Peyer's patch (tissue), 4 donors: ENCODE data around the gene DDX39A. TPM values are rescaled to one million over a fixed set of nuclear protein-coding genes. Genes with fewer than 3 reads are reported as not detected.

Experiments used
- DNase-seq, 3 donors: peaks; one replicate each; pipeline ENCODE4 v3.0.0-alpha.2; 2017 to 2019
- H3K27ac ChIP-seq, 4 donors: fragments of 200-600 bp; sonication (generic); one replicate each; pipeline ENCODE4 v1.5.1; 2016 to 2019
- H3K27me3 ChIP-seq, 2 donors: fragments of 200-600 bp; sonication (generic); one replicate each; pipeline ENCODE4 v1.5.1; 2019
- H3K36me3 ChIP-seq, 3 donors: fragments of 200-600 bp; sonication (generic); one replicate each; pipeline ENCODE4 v1.5.1; 2016 to 2019
- H3K4me1 ChIP-seq, 4 donors: fragments of 200-600 bp; sonication (generic); one replicate each; pipeline ENCODE4 v1.5.1; 2016 to 2019
- H3K4me3 ChIP-seq, 4 donors: fragments of 200-600 bp; sonication (generic); 1 replicate in 3 of 4; 2 replicates in 1 of 4; pipeline ENCODE4 v1.5.1; 2016 to 2019; ENCODE audit warnings: mild to moderate bottlenecking in 1 of 4
- H3K9me3 ChIP-seq, 4 donors: fragments of 200-600 bp; sonication (generic); one replicate each; pipeline ENCODE4 v1.5.1; 2016 to 2019; ENCODE audit warnings: mild to moderate bottlenecking in 1 of 4
- CTCF ChIP-seq, 6 experiments: fragments of 450-650 bp in 4 of 6; fragments of 200-600 bp in 2 of 6; sonication (generic) in 1 of 6; IDR thresholded peaks; one replicate each; pipeline ENCODE4 v1.5.1; 2017 to 2019; ENCODE audit warnings: antibody characterized with exemption in 6 of 6, mild to moderate bottlenecking in 3 of 6, moderate library complexity in 1 of 6
- POLR2A ChIP-seq, 2 donors: fragments of 450-650 bp; IDR thresholded peaks; one replicate each; pipeline ENCODE4 v1.5.1; 2017; ENCODE audit warnings: antibody characterized with exemption in 2 of 2, mild to moderate bottlenecking in 2 of 2, moderate library complexity in 2 of 2
- total RNA-seq, 4 donors: library from RNA; depleted of rRNA; stranded (reverse); fragments of >200 nt; gene quantifications; one replicate each; pipeline ENCODE4 v1.1.0, GENCODE V29; 2016

The DDX39A gene
- total RNA-seq, 4 donors from 2014 or later = 52.5 to 283 (median 115) TPM

DNA sequence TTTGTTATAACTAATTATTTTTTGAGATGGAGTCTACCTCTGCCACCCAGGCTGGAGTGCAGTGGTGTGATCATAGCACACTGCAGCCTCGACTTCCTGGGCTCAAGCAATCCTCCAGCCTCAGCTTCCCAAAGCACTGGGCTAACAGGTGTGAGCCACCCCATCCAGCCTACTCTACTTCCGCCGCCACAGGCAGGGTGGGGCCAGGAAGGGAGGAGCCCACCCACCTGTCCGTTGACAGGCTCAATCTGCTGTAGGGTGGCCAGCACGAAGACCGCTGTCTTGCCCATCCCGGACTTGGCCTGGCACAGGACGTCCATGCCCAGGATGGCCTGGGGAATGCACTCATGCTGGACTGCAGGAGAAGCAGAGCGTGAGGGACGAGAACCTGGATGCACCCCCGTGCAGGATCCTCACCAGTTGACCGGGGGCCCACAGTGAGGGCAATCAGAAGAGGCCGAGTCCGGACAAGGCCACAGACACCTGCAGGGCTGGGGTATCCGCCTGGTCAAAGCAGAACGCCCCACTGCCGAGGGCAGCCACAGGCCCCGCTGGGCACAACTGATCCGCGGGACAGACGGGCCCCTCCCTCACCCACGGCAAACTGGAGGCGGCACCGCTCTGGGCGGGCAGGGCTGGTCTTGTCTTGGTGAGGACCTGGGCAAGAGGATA, 6.7 kb downstream of the DDX39A start:
- Histone ChIP-seq H3K4me3 (no peak overlapping the region), H3K27me3 (no peaks in the 10 kb centered on the region), H3K9me3 (no peaks in the 10 kb centered on the region), H3K27ac (peak overlapping the region in 2 of 4 donors; percentile 22 to 31), H3K4me1 (peaks cover 5 to 67% (median 13%) of the 10 kb centered on the region in 4 donors), H3K36me3 (peaks cover 0 to 67% (median 0%) of the 10 kb centered on the region in 3 donors)
- no peak for DNase-seq
- TF ChIP-seq CTCF (IDR thresholded peaks at IDR 0.05) (no peak), POLR2A (IDR thresholded peaks at IDR 0.05) (no peak)

- Histone ChIP-seq H3K4me3 (no peak overlapping the region), H3K4me1 (peaks cover 5 to 67% (median 10%) of the 10 kb centered on the region in 4 donors), H3K9me3 (no peaks in the 10 kb centered on the region), H3K27ac (peak overlapping the region in 1 of 4 donors; percentile 22), H3K27me3 (no peaks in the 10 kb centered on the region), H3K36me3 (peaks cover 0 to 72% (median 0%) of the 10 kb centered on the region in 3 donors)
- TF ChIP-seq POLR2A (IDR thresholded peaks at IDR 0.05) (no peak), CTCF (IDR thresholded peaks at IDR 0.05) (no peak)
- no peak for DNase-seq
Observed at GRCh38 chr19:14411938-14412245, 7.2 kb downstream of the DDX39A start.

DNA sequence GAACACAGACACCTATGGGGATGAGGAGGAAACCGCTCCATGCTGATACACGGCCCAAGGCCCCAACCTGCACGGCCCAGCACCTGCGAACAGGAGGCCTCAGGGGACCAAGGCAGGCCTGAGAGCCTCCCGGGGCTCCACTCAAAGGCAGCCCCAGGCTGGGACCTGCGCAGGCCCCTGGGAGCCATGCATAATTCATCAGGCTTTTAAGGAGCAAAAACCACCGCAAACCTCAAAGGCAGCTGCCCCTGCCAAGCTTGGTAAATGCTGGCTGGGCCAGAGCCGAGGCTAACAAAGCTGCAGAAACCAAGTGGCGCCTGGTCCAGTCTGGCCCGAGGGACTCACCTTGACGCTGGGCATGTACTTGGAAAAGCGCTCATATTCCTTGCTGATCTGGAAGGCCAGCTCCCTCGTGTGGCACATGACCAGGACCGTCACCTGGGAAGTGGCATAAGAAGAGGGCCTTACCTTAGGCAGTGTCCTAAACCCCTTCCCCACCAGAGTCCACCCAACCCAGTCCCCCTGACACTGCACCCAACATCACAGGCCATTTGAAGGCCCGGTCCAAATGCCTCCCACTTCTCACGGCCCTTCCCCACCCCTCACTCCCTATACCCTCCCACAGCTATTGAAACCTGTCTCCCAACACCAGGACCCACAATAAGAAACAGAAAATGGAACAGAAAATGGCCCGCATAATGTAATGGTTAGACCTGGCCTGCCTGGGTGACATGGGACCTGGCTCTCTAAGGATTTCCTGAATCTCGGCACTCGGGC, 7.8 kb downstream of the DDX39A start:
- Histone ChIP-seq H3K9me3 (no peaks in the 10 kb centered on the region), H3K4me3 (no peak overlapping the region), H3K4me1 (peaks cover 2 to 67% (median 7%) of the 10 kb centered on the region in 4 donors), H3K36me3 (peaks cover 0 to 78% (median 0%) of the 10 kb centered on the region in 3 donors), H3K27me3 (no peaks in the 10 kb centered on the region), H3K27ac (peak overlapping the region in 2 of 4 donors; percentile 22 to 55)
- no peak for TF ChIP-seq CTCF (IDR thresholded peaks at IDR 0.05)
- TF ChIP-seq POLR2A (IDR thresholded peaks at IDR 0.05) = no peak
- no peak for DNase-seq

DNA sequence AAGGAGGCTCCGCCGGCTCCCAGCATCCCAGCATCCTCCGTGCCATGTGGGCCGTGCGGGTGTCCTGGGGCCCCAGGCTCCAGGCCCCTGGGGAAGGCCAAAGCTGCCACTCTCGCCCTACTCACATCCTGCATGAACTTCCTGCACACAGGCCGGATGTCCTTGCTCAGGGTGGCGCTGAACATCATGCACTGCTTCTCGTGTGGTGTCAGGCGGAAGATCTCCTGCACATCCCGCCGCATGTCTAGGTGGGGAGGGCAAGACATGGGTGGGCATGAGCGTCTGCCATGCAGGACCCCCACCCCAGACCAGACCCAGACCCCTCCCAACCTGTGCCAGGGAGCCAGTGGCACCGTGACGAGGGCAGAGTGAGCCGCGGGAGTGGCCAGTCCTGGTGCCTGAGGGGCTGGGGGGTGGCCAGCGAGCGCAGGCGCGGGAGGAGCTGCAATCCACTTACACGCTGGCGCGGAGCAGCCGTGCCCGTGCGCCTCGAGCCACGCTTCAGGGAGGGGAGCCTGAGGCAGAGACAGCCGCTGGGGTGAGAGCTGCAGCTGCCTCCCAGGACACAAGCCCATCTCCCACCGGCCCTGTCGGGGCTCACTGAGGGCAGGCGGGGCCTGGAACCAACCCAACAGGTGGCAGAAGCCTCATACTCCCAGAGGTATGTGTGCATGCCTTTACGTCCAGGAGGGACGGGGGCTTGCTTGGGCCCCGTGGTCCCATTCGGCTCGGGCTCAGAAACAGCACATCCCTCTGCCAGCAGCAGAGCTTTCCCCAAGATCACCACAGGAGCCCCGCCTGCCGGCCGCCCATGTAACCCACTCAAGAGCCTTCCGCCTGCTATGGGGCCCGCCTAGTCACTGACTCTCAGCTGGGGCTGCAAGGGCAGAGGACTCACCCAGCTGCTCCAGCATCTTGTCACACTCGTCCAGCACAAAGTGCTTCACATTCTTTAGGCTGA, 8.8 kb downstream of the DDX39A start:
- no peaks in the 10 kb centered on the region for H3K27me3 ChIP-seq
- H3K27ac ChIP-seq = peak overlapping the region in 3 of 4 donors; percentile 11 to 55 (median 19)
- H3K4me1 ChIP-seq = peaks cover 0 to 59% (median 3%) of the 10 kb centered on the region in 4 donors
- H3K4me3 ChIP-seq = no peak overlapping the region
- H3K36me3 ChIP-seq = peaks cover 0 to 85% (median 0%) of the 10 kb centered on the region in 3 donors
- TF ChIP-seq POLR2A (IDR thresholded peaks at IDR 0.05) = no peak
- TF ChIP-seq CTCF (IDR thresholded peaks at IDR 0.05) = no peak
- H3K9me3 ChIP-seq = no peaks in the 10 kb centered on the region
- peak; percentile 54 to 74 (median 54) for DNase-seq
